Fibroblast of lung (primary cell): ENCODE data around the gene OPN3. TPM values are rescaled to one million over a fixed set of nuclear protein-coding genes. Genes with fewer than 3 reads are reported as not detected.

Experiments
- DNase-seq, 2 donors: peaks; one replicate each; pipeline versions ENCODE4 v3.0.0 to v3.0.0-alpha.2; 2010; ENCODE audit warnings: low read depth in 2 of 2
- H2AFZ ChIP-seq: 2 replicates; pipeline ENCODE4 v1.5.1; 2012; ENCODE audit warnings: low read length, control low read depth, inconsistent platforms
- H3K27ac ChIP-seq: 2 replicates; pipeline ENCODE4 v1.5.1; 2011; ENCODE audit warnings: low read length, control low read depth; ENCODE audit not compliant: insufficient read depth
- H3K27me3 ChIP-seq: 2 replicates; pipeline ENCODE4 v1.5.1; 2011; ENCODE audit warnings: mild to moderate bottlenecking, low read length; ENCODE audit not compliant: control insufficient read depth, insufficient read depth
- H3K36me3 ChIP-seq: 2 replicates; pipeline ENCODE4 v1.5.1; 2011; ENCODE audit warnings: low read length; ENCODE audit not compliant: control insufficient read depth, insufficient read depth
- H3K4me1 ChIP-seq: 2 replicates; pipeline ENCODE4 v1.5.1; 2011; ENCODE audit warnings: low read length; ENCODE audit not compliant: control insufficient read depth, insufficient read depth; ENCODE audit errors: extremely low read depth
- H3K4me2 ChIP-seq: 2 replicates; pipeline ENCODE4 v1.5.1; 2011; ENCODE audit warnings: low read length, control low read depth; ENCODE audit not compliant: insufficient read depth; ENCODE audit errors: extremely low read depth
- H3K4me3 ChIP-seq, 4 experiments: fragments of 200-600 bp in 1 of 4; sonication (generic) in 1 of 4; replicated peaks in 1 of 4; 2 replicates each; pipeline ENCODE4 v1.5.1; 2011 to 2016; ENCODE audit warnings: low read length in 4 of 4, low read depth in 3 of 4, mild to moderate bottlenecking in 3 of 4, control low read depth in 2 of 4, inconsistent platforms in 1 of 4, mixed read lengths in 1 of 4; ENCODE audit not compliant: insufficient read depth in 1 of 4; ENCODE audit errors: control extremely low read depth in 1 of 4
- H3K79me2 ChIP-seq: 2 replicates; pipeline ENCODE4 v1.5.1; 2012; ENCODE audit warnings: mild to moderate bottlenecking, low read length, inconsistent platforms; ENCODE audit not compliant: control insufficient read depth, insufficient read depth
- H3K9ac ChIP-seq: 2 replicates; pipeline ENCODE4 v1.5.1; 2011; ENCODE audit warnings: mild to moderate bottlenecking, low read length, control low read depth; ENCODE audit not compliant: insufficient read depth
- H3K9me3 ChIP-seq: 2 replicates; pipeline ENCODE4 v1.5.1; 2012; ENCODE audit warnings: low read depth, low read length; ENCODE audit not compliant: control insufficient read depth, insufficient read depth
- H4K20me1 ChIP-seq: 2 replicates; pipeline ENCODE4 v1.5.1; 2011; ENCODE audit warnings: low read length; ENCODE audit not compliant: control insufficient read depth, insufficient read depth; ENCODE audit errors: extremely low read depth
- CTCF ChIP-seq, 2 donors: IDR thresholded peaks in 1 of 2; conservative IDR thresholded peaks in 1 of 2; 1 replicate in 1 of 2; 2 replicates in 1 of 2; pipeline ENCODE4 v1.5.1; 2011 to 2012; ENCODE audit warnings: low read length in 2 of 2, control low read depth in 1 of 2, inconsistent platforms in 1 of 2, low read depth in 1 of 2, mild to moderate bottlenecking in 1 of 2
- EZH2 ChIP-seq: IDR thresholded peaks from 2 replicates; pipeline ENCODE4 v1.5.1; 2012; ENCODE audit warnings: low read length, control low read depth, mild to moderate bottlenecking; ENCODE audit errors: missing control alignments
- polyA plus RNA-seq, 2 donors: library from polyadenylated mRNA; depleted of rRNA in 1 of 2; stranded (reverse) in 1 of 2; unstranded in 1 of 2; fragments of >200 nt; gene quantifications; 2 replicates each; pipeline ENCODE4 v1.2.1, GENCODE V29; 2011 to 2012; ENCODE audit warnings: missing spikeins in 1 of 2
- total RNA-seq: library from RNA; depleted of rRNA; stranded (reverse); fragments of >200 nt; gene quantifications from 2 replicates; pipeline ENCODE4 v1.2.1, GENCODE V29; 2014

Gene OPN3
- total and polyA plus RNA-seq, 2 donors (not counting 1 experiment from before 2014, with no cell fraction given), result 32.5 to 58.9 TPM

- H3K4me1 ChIP-seq, result no peaks in the 10 kb centered on the region
- no peak overlapping the region for H3K9ac ChIP-seq
- DNase-seq, result no peak
- H3K4me3 ChIP-seq, result no peak overlapping the region
- no peaks in the 10 kb centered on the region for H3K36me3 ChIP-seq
- H2AFZ ChIP-seq, result no peak overlapping the region
- no peak overlapping the region for H3K27ac ChIP-seq
- no peak overlapping the region for H3K4me2 ChIP-seq
- H3K27me3 ChIP-seq, result no peaks in the 10 kb centered on the region
- TF ChIP-seq EZH2, result no peak
- no peak for TF ChIP-seq CTCF (conservative IDR thresholded peaks at IDR 0.05 in 1 of 2, IDR thresholded peaks at IDR 0.05 in 1 of 2; ENCODE audit: low read depth in 1 of 2, low read length in 2 of 2)
- H3K9me3 ChIP-seq, result no peaks in the 10 kb centered on the region
- no peaks in the 10 kb centered on the region for H4K20me1 ChIP-seq
- no peaks in the 10 kb centered on the region for H3K79me2 ChIP-seq
Measured at GRCh38 chr1:241550318-241550717, 89.9 kb downstream of the OPN3 start.

GRCh38 chr1:241548008-241548407 lies 92.2 kb downstream of the OPN3 start:
- Histone ChIP-seq H3K36me3 (no peaks in the 10 kb centered on the region), H3K9me3 (no peaks in the 10 kb centered on the region), H2AFZ (no peak overlapping the region), H3K4me3 (no peak overlapping the region), H4K20me1 (no peaks in the 10 kb centered on the region), H3K9ac (no peak overlapping the region), H3K4me1 (no peaks in the 10 kb centered on the region), H3K79me2 (no peaks in the 10 kb centered on the region), H3K4me2 (no peak overlapping the region), H3K27me3 (no peaks in the 10 kb centered on the region), H3K27ac (no peak overlapping the region)
- no peak for DNase-seq
- TF ChIP-seq EZH2 (no peak), CTCF (conservative IDR thresholded peaks at IDR 0.05 in 1 of 2, IDR thresholded peaks at IDR 0.05 in 1 of 2; ENCODE audit: low read depth in 1 of 2, low read length in 2 of 2) (no peak)

Other genes starting within 250 kb of the OPN3 start
- 102 and 118 TPM in 2 replicates for gene FH, start 120.6 kb downstream of the OPN3 start, total RNA-seq
- 118 and 173 TPM in 2 replicates for gene FH, start 120.6 kb downstream of the OPN3 start, polyA plus RNA-seq
- not detected in 2 replicates for gene KMO, start 108.0 kb downstream of the OPN3 start, total RNA-seq
- 0.07 TPM in 1 of 2 replicates, not detected in the other for gene KMO, start 108.0 kb downstream of the OPN3 start, polyA plus RNA-seq
- gene CHML, start within 50 bp of the OPN3 start, total RNA-seq, result 7.2 and 11.4 TPM in 2 replicates
- gene CHML, start within 50 bp of the OPN3 start, polyA plus RNA-seq, result 10.8 and 16.1 TPM in 2 replicates
- gene WDR64, start 11.9 kb upstream of the OPN3 start, total RNA-seq, result not detected in 2 replicates
- gene WDR64, start 11.9 kb upstream of the OPN3 start, polyA plus RNA-seq, result not detected in 2 replicates
- 1.3 and 3.0 TPM in 2 replicates for gene EXO1, start 207.8 kb upstream of the OPN3 start, total RNA-seq
- 7.2 and 14.6 TPM in 2 replicates for gene EXO1, start 207.8 kb upstream of the OPN3 start, polyA plus RNA-seq